ENCODE measurements around the gene DNTTIP2.

DNTTIP2 gene

DNA sequence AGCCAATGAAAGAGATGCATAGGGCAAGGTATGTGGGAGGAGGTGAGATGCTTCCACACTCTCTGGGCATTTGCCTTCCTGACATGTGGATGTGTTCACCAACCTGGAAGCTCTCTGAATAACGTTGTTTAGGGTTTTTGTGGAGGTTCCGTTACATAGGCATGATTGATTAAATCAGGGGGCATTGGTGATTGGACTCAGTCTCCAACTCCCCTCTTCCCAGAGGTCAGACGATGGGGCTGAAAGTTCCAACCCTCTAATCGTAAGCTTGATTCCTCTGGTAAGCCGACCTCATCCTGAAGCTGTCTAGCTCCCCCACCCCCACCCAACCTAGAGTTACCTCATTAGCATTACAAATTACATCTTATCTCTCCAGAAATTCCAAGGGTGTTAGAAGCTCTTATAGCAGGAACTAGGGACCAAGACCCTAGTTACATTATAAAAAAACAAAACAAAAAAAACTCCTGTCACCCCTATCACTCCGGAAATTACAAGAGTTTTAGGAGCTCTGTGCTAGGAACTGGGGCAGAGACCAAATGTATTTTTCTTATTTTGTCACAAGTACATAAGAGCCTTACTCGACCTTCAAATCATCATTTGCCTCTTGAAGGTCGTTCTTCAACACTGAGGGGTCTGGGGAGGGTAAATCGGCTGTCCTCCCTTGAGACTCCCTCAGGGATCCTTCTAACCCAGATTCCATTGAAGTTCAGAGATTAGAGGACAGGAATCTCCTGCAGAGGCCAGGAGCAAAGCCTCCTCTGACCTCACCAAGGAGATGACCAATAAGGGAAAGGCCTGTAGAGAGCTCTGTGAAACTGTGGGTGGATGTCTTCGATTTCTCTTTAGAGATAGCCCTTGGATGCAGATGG, 58.2 kb downstream of the DNTTIP2 start:
- H3K9ac ChIP-seq: no peak overlapping the region
- H3K27ac ChIP-seq: no peak overlapping the region
- no peak overlapping the region for H3K4me2 ChIP-seq (ENCODE audit: low read length)
- no peaks in the 10 kb centered on the region for H3K4me1 ChIP-seq
- no peaks in the 10 kb centered on the region for H3K79me2 ChIP-seq
- no peaks in the 10 kb centered on the region for H3K36me3 ChIP-seq (ENCODE audit: control insufficient read depth, insufficient read depth, low read length)
- no peaks in the 10 kb centered on the region for H3K27me3 ChIP-seq (ENCODE audit: control insufficient read depth, insufficient read depth, low read length)
- no peak overlapping the region for H3K4me3 ChIP-seq (ENCODE audit: low read depth, low read length)
- no peak overlapping the region for H2AFZ ChIP-seq
- no peaks in the 10 kb centered on the region for H3K9me3 ChIP-seq (ENCODE audit: control insufficient read depth, low read length)
- TF ChIP-seq, protein P1, sequence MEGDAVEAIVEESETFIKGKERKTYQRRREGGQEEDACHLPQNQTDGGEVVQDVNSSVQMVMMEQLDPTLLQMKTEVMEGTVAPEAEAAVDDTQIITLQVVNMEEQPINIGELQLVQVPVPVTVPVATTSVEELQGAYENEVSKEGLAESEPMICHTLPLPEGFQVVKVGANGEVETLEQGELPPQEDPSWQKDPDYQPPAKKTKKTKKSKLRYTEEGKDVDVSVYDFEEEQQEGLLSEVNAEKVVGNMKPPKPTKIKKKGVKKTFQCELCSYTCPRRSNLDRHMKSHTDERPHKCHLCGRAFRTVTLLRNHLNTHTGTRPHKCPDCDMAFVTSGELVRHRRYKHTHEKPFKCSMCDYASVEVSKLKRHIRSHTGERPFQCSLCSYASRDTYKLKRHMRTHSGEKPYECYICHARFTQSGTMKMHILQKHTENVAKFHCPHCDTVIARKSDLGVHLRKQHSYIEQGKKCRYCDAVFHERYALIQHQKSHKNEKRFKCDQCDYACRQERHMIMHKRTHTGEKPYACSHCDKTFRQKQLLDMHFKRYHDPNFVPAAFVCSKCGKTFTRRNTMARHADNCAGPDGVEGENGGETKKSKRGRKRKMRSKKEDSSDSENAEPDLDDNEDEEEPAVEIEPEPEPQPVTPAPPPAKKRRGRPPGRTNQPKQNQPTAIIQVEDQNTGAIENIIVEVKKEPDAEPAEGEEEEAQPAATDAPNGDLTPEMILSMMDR (IDR thresholded peaks at IDR 0.05): no peak

DNA sequence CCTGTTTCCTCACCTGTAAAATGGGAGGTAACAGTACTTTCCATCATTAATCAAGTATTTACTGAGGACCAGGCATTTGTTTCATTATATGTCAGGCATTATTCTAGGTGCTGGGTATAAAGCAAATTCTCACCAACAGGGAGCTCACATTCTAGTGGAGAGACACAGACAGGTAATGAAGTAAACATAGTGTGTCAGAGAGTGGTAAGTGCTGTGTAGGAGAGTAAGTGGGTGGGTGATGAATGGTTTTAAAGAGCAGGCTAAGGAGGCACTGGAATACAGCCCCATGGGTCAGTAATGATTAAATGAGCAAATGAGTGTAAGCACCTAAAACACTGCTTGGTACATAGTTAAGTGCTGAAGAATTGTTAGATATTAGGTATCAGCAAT, 60.4 kb downstream of the DNTTIP2 start:
- Histone ChIP-seq H3K9ac (no peak overlapping the region), H3K27me3 (ENCODE audit: control insufficient read depth, insufficient read depth, low read length) (no peaks in the 10 kb centered on the region), H3K4me3 (ENCODE audit: low read depth, low read length) (no peak overlapping the region), H3K36me3 (ENCODE audit: control insufficient read depth, insufficient read depth, low read length) (no peaks in the 10 kb centered on the region), H3K27ac (no peak overlapping the region), H3K9me3 (ENCODE audit: control insufficient read depth, low read length) (no peaks in the 10 kb centered on the region), H3K79me2 (no peaks in the 10 kb centered on the region), H3K4me1 (no peaks in the 10 kb centered on the region), H2AFZ (no peak overlapping the region), H3K4me2 (ENCODE audit: low read length) (no peak overlapping the region)
- TF ChIP-seq, protein P1 (IDR thresholded peaks at IDR 0.05): no peak

DNA sequence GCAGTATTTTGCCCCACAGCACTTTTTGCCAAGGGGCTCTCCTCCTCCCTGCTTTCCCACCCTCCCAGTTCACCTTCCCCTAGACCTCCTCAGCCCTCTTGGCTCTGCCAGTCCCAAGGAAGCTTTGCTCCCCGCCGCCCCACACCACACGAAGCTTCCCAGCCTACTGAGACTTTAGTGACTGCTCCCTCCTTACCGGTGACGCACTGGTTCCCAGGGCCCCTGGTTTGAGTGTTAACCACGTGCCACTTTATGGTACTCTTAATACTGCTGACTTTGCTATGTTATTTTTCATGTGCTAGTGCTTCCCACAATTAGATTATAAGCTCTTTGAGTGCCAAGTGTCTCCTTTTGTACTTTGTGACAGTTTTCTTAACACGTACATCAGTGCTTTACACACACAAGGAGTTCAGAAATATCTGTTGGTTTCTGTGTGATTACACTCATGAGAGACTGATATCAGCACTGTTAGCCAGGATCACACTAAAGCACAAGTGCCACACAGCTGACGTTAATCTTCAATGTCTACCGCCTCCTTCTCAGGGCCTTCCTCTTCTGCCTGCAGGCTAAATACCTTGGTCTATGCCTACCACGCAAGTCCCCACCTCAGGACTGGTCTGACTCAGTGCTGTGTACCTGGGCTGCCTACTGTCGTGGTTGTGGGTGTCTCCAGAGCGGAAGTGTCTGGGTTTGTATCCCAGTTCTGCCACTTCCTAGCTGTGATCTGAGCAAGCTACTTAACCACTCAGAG, 61.0 kb downstream of the DNTTIP2 start:
- Histone ChIP-seq H3K4me3 (ENCODE audit: low read depth, low read length) (no peak overlapping the region), H3K4me2 (ENCODE audit: low read length) (no peak overlapping the region), H2AFZ (no peak overlapping the region), H3K9ac (no peak overlapping the region), H3K4me1 (no peaks in the 10 kb centered on the region), H3K36me3 (ENCODE audit: control insufficient read depth, insufficient read depth, low read length) (no peaks in the 10 kb centered on the region), H3K27ac (no peak overlapping the region), H3K9me3 (ENCODE audit: control insufficient read depth, low read length) (no peaks in the 10 kb centered on the region), H3K79me2 (no peaks in the 10 kb centered on the region), H3K27me3 (ENCODE audit: control insufficient read depth, insufficient read depth, low read length) (no peaks in the 10 kb centered on the region)
- TF ChIP-seq, protein P1 (IDR thresholded peaks at IDR 0.05): no peak

DNA sequence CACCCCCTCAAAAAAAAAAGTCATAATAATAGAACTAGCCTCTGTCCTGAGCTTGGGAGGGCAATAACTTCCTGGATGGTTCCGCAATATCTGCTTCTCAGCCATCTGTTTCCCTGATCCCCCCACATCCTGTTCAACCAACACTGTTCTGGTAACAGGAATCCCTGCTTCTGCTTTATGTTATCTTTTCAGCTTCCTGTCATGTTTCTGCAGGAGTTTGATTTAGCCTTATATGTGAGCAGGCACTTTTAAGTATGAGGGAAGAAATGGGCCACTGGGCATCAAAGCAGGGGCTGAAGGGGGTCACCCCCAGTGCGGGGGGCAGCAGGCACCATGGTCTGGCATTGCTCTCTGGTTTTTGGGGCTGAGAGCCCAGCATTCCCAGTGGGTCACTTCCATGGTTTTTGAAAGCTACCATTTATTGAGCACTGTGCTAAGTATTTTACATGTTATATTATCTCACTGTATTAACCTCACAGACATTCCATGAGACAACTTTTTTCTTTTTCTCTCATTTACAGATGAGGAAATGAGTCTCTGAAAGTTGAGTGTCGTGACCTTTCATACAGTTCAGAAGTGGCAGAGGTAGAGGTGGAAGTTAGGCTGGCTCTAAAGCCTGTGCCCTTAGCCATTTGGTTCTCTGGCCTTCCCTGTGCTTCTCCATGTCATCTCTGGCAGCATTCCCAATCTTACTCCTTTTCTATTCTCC, 61.9 kb downstream of the DNTTIP2 start:
- H3K4me2 ChIP-seq (ENCODE audit: low read length): no peak overlapping the region
- H3K36me3 ChIP-seq (ENCODE audit: control insufficient read depth, insufficient read depth, low read length): no peaks in the 10 kb centered on the region
- no peak overlapping the region for H3K9ac ChIP-seq
- no peak overlapping the region for H2AFZ ChIP-seq
- no peaks in the 10 kb centered on the region for H3K4me1 ChIP-seq
- no peaks in the 10 kb centered on the region for H3K79me2 ChIP-seq
- no peaks in the 10 kb centered on the region for H3K27me3 ChIP-seq (ENCODE audit: control insufficient read depth, insufficient read depth, low read length)
- TF ChIP-seq, protein P1 (IDR thresholded peaks at IDR 0.05): no peak
- H3K4me3 ChIP-seq (ENCODE audit: low read depth, low read length): no peak overlapping the region
- H3K9me3 ChIP-seq (ENCODE audit: control insufficient read depth, low read length): no peaks in the 10 kb centered on the region
- no peak overlapping the region for H3K27ac ChIP-seq
